A673 (cell line): ENCODE data around the gene FOSL1.

ENCODE experiments used
- EZH2 ChIP-seq: fragments of 200-600 bp; sonication (generic); IDR thresholded peaks from 2 replicates; pipeline ENCODE4 v1.6.1; 2017; ENCODE audit warnings: borderline replicate concordance, low read depth, mild to moderate bottlenecking, mixed read lengths, antibody characterized with exemption, low read length; ENCODE audit not compliant: poor library complexity, severe bottlenecking
- TF ChIP-seq, protein P1 (sequence below): fragments of 300-800, 200-600 bp; sonication (generic); conservative IDR thresholded peaks from 2 replicates; pipeline ENCODE4 v1.5.1; 2017; ENCODE audit warnings: low read depth, mild to moderate bottlenecking, antibody characterized with exemption, low read length, moderate library complexity, mixed read lengths

DNA sequence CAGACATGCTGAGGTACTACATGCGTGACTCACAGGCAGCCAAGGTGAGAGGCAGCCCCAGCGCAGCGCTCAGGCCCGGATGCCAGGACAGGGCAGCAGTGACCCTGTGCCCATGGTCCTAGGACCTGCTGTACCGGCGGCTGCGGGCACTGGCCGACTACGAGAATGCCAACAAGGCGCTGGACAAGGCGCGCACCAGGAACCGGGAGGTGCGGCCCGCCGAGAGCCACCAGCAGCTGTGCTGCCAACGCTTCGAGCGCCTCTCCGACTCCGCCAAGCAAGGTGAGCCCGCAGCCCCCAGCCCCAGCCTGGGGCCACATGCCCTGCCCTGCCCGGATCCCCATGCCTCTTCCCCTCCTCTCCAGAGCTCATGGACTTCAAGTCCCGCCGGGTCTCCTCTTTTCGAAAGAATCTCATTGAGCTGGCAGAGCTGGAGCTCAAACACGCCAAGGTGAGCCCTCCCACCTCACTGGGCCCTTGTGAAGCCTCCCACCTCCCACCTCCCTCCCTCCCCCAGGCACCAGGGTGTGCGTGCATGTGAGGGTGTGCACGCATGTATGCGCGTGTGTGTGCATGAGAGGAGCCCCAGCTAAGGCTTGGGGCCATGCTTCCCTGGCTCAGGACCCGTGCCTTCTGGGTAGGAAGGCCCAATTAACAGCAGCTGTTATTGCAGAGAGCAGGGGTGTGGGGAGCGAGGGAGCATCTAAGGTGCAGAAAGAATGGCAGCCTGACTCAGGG, 47.5 kb downstream of the FOSL1 start:
- TF ChIP-seq, protein P1, sequence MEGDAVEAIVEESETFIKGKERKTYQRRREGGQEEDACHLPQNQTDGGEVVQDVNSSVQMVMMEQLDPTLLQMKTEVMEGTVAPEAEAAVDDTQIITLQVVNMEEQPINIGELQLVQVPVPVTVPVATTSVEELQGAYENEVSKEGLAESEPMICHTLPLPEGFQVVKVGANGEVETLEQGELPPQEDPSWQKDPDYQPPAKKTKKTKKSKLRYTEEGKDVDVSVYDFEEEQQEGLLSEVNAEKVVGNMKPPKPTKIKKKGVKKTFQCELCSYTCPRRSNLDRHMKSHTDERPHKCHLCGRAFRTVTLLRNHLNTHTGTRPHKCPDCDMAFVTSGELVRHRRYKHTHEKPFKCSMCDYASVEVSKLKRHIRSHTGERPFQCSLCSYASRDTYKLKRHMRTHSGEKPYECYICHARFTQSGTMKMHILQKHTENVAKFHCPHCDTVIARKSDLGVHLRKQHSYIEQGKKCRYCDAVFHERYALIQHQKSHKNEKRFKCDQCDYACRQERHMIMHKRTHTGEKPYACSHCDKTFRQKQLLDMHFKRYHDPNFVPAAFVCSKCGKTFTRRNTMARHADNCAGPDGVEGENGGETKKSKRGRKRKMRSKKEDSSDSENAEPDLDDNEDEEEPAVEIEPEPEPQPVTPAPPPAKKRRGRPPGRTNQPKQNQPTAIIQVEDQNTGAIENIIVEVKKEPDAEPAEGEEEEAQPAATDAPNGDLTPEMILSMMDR = no peak
- no peak for TF ChIP-seq EZH2
